Gastroesophageal sphincter (tissue), 3 donors: Measurements from ENCODE around the gene ATP5MC2.

ENCODE experiments used
- CTCF ChIP-seq, 4 experiments: fragments of 200-600 bp in 2 of 4; fragments of 450-650 bp in 2 of 4; sonication (generic) in 1 of 4; IDR thresholded peaks; one replicate each; pipeline ENCODE4 v1.5.1; 2017 to 2019; ENCODE audit warnings: antibody characterized with exemption in 4 of 4, mild to moderate bottlenecking in 2 of 4, moderate library complexity in 2 of 4
- EP300 ChIP-seq: sonication (generic); formaldehyde crosslinking; IDR thresholded peaks from one replicate; pipeline ENCODE4 v1.6.1; 2017; ENCODE audit warnings: antibody characterized with exemption, mild to moderate bottlenecking
- POLR2A ChIP-seq, 2 donors: fragments of 450-650 bp; IDR thresholded peaks; one replicate each; pipeline ENCODE4 v1.6.1; 2017; ENCODE audit warnings: antibody characterized with exemption in 2 of 2, mild to moderate bottlenecking in 2 of 2, moderate library complexity in 1 of 2
- POLR2AphosphoS5 ChIP-seq: sonication (generic); formaldehyde crosslinking; IDR thresholded peaks from one replicate; pipeline ENCODE4 v1.6.1; 2017; ENCODE audit warnings: antibody characterized with exemption

DNA sequence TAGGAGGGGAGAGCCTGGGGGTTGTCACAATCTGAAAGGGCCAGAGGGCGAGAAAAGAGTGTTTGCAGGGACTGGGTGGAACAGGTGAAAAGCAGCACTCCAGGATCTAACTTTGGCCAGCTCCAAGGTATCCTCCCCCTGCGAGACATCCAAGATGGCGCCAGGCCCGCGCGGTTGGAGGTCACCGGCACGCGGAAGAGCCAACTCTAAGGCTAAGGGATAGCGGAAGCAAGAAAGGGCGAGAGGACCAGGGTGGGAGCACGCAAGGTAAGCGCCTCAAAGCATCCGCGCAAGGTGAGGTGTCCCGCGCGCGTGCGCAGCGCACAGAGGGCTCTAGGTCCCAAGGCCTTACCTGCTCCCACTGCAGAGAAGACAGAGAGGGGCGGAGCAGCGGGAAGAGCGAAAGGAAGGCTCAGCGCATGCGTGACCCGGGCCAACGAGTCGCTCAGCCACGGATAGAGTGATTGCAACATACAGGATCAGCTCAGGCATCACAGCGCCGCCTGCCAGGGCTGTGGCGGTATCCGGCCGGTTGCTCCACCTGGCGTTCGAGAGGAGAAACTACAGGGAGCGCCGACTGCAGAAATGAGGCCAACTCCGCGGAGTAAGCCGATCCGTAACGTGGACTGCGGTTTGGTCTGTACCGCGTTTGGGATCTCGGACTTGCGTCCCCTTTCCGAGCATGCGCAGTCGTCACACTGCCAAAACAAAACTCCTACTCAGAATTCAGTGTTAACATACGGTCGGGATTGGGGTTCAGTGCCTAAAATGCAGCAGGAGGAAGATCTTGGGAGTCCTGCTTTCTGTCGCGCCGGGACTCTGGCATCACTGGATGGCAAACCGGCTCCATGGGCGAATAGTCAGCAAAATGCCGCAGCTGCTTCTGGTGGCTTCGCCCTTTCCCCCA lies at the start of gene ATP5MC2:
- TF ChIP-seq CTCF (IDR thresholded peaks at IDR 0.05) (peak; percentile 81 to 100 (median 98)), POLR2A (IDR thresholded peaks at IDR 0.05) (peak; percentile 11 to 27), POLR2AphosphoS5 (peak; percentile 74), EP300 (no peak)
